ENCODE data around the gene NME5.

DNA sequence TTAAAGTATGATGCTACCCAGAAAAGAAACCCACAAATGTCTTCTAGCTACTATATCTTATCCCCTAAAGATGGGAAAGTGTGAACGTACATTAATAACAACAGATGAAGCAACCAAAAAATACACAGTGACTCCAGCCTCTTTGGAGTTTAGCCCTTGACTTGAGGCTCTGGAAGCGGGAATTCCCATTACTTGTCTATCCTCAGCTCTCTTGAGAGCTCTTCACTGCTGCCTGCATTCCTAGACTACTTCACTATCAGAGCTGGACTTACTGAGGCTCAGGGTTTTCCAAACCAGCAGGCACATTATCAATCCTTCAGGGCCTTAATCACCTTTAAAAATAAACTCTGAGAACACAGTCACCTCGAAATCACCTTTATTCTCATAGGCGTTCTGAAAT, 1.0 kb upstream of the NME5 start:
- TF ChIP-seq, protein P1, sequence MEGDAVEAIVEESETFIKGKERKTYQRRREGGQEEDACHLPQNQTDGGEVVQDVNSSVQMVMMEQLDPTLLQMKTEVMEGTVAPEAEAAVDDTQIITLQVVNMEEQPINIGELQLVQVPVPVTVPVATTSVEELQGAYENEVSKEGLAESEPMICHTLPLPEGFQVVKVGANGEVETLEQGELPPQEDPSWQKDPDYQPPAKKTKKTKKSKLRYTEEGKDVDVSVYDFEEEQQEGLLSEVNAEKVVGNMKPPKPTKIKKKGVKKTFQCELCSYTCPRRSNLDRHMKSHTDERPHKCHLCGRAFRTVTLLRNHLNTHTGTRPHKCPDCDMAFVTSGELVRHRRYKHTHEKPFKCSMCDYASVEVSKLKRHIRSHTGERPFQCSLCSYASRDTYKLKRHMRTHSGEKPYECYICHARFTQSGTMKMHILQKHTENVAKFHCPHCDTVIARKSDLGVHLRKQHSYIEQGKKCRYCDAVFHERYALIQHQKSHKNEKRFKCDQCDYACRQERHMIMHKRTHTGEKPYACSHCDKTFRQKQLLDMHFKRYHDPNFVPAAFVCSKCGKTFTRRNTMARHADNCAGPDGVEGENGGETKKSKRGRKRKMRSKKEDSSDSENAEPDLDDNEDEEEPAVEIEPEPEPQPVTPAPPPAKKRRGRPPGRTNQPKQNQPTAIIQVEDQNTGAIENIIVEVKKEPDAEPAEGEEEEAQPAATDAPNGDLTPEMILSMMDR (IDR thresholded peaks at IDR 0.05; ENCODE audit: low read depth, low read length, missing input control), result no peak
- TF ChIP-seq TAF1 (conservative IDR thresholded peaks at IDR 0.05) (no peak), NR2F2 (IDR thresholded peaks at IDR 0.05) (no peak), HNF4A (conservative IDR thresholded peaks at IDR 0.05) (no peak), FOXA1 (IDR thresholded peaks at IDR 0.05) (no peak), RAD21 (IDR thresholded peaks at IDR 0.05) (no peak)

Measured in liver (tissue), 3 donors.